ENCODE results near the gene OR8J3. TPM values are rescaled to one million over a fixed set of nuclear protein-coding genes. Genes with fewer than 3 reads are reported as not detected.
"Not testable (repeated sequence)": the region's sequence is repeated elsewhere in the genome, so short reads cannot be mapped to it uniquely, and the experiment has no call there.

OR8J3 gene
- total and polyA plus RNA-seq, 2 donors (not counting 1 experiment from before 2014, with no cell fraction given), result not detected

DNA sequence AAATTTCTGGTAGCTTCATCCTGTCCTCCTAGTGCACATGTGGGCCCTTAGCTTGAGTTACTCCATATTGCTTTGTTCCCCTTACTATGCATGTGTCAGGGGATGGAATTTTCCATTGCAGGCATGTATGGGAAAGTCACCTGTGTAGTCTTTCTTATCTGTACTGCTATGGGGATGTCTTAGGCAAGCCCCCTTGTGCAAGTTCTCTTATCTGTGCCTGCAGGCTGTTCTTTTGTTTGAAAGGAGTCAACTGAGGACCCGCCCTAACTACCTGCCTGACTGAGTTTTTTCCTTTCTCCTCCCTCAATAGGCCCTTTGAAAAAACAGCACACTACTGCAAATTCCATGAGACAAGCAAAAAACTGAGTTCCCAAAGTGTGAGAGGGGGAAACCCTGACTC, 11.4 kb upstream of the OR8J3 start:
- ChIA-PET CTCF (no interaction called here), POLR2A (no interaction called here)
- intact Hi-C loops (cut with micrococcal nuclease), result no loop called here
- Histone ChIP-seq H3K9ac (ENCODE audit: low read length) (no peak overlapping the region), H3K9me3 (ENCODE audit: control extremely low read depth in 1 of 3, control insufficient read depth in 2 of 3, insufficient read depth in 1 of 3, low read length in 2 of 3) (peaks cover 0 to 10% (median 2%) of the 10 kb centered on the region in 3 donors), H3K4me3 (ENCODE audit: control extremely low read depth in 1 of 5, extremely low read depth in 1 of 5, insufficient read depth in 1 of 5, low read depth in 2 of 5, low read length in 4 of 5) (no peak overlapping the region), H3K36me3 (replicated peaks in 1 of 2; ENCODE audit: control extremely low read depth in 1 of 2, control insufficient read depth in 1 of 2, extremely low read depth in 1 of 2, insufficient read depth in 2 of 2, low read length in 1 of 2) (no peaks in the 10 kb centered on the region), H4K20me1 (ENCODE audit: control insufficient read depth, insufficient read depth, low read length, poor library complexity, severe bottlenecking) (no peaks in the 10 kb centered on the region), H2AFZ (ENCODE audit: insufficient read depth, low read depth, low read length, poor library complexity, severe bottlenecking) (no peak overlapping the region), H3K27me3 (replicated peaks in 1 of 4; ENCODE audit: control extremely low read depth in 1 of 4, control insufficient read depth in 3 of 4, insufficient read depth in 4 of 4, low read length in 3 of 4) (no peaks in the 10 kb centered on the region), H3K79me2 (ENCODE audit: control insufficient read depth, insufficient read depth, low read length) (no peaks in the 10 kb centered on the region), H3K27ac (ENCODE audit: low read length in 2 of 2) (no peak overlapping the region), H3K4me2 (replicated peaks; ENCODE audit: low read depth, low read length, poor library complexity, severe bottlenecking) (no peak overlapping the region), H3K4me1 (ENCODE audit: control insufficient read depth in 2 of 2, insufficient read depth in 2 of 2, low read length in 2 of 2) (no peaks in the 10 kb centered on the region)
- no peaks in the 10 kb centered on the region for H3K4me1 Mint-ChIP-seq
- TF ChIP-seq, protein P1, sequence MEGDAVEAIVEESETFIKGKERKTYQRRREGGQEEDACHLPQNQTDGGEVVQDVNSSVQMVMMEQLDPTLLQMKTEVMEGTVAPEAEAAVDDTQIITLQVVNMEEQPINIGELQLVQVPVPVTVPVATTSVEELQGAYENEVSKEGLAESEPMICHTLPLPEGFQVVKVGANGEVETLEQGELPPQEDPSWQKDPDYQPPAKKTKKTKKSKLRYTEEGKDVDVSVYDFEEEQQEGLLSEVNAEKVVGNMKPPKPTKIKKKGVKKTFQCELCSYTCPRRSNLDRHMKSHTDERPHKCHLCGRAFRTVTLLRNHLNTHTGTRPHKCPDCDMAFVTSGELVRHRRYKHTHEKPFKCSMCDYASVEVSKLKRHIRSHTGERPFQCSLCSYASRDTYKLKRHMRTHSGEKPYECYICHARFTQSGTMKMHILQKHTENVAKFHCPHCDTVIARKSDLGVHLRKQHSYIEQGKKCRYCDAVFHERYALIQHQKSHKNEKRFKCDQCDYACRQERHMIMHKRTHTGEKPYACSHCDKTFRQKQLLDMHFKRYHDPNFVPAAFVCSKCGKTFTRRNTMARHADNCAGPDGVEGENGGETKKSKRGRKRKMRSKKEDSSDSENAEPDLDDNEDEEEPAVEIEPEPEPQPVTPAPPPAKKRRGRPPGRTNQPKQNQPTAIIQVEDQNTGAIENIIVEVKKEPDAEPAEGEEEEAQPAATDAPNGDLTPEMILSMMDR (IDR thresholded peaks at IDR 0.05), result no peak
- TF ChIP-seq EZH2 (IDR thresholded peaks at IDR 0.05; ENCODE audit: borderline replicate concordance, insufficient read depth, low read depth, low read length, poor library complexity, severe bottlenecking), result no peak
- H3K9me3 Mint-ChIP-seq (ENCODE audit: insufficient read depth), result peaks cover 22% of the 10 kb centered on the region
- no peak for DNase-seq
- WGBS (ENCODE audit: insufficient coverage), result no CpG with 5 or more reads among the region's 1 CpG
- H3K4me3 Mint-ChIP-seq, result no peak overlapping the region
- H3K27ac Mint-ChIP-seq, result no peak overlapping the region
- H3K27me3 Mint-ChIP-seq, result no peaks in the 10 kb centered on the region
- ATAC-seq (ENCODE audit: low read depth), result no peak

- H3K36me3 ChIP-seq (replicated peaks in 1 of 2; ENCODE audit: control extremely low read depth in 1 of 2, control insufficient read depth in 1 of 2, extremely low read depth in 1 of 2, insufficient read depth in 2 of 2, low read length in 1 of 2); H3K9ac ChIP-seq (ENCODE audit: low read length); H3K9me3 Mint-ChIP-seq (ENCODE audit: insufficient read depth); H3K4me2 ChIP-seq (replicated peaks; ENCODE audit: low read depth, low read length, poor library complexity, severe bottlenecking); H3K4me3 Mint-ChIP-seq; intact Hi-C loops (cut with micrococcal nuclease); ATAC-seq (ENCODE audit: low read depth); H3K9me3 ChIP-seq (ENCODE audit: control extremely low read depth in 1 of 3, control insufficient read depth in 2 of 3, insufficient read depth in 1 of 3, low read length in 2 of 3); H3K27me3 Mint-ChIP-seq; H3K27ac Mint-ChIP-seq; H3K79me2 ChIP-seq (ENCODE audit: control insufficient read depth, insufficient read depth, low read length); H4K20me1 ChIP-seq (ENCODE audit: control insufficient read depth, insufficient read depth, low read length, poor library complexity, severe bottlenecking); DNase-seq; H3K4me1 Mint-ChIP-seq; CTCF ChIA-PET; H2AFZ ChIP-seq (ENCODE audit: insufficient read depth, low read depth, low read length, poor library complexity, severe bottlenecking); POLR2A ChIA-PET; H3K4me1 ChIP-seq (ENCODE audit: control insufficient read depth in 2 of 2, insufficient read depth in 2 of 2, low read length in 2 of 2); H3K27me3 ChIP-seq (replicated peaks in 1 of 4; ENCODE audit: control extremely low read depth in 1 of 4, control insufficient read depth in 3 of 4, insufficient read depth in 4 of 4, low read length in 3 of 4); H3K4me3 ChIP-seq (ENCODE audit: control extremely low read depth in 1 of 5, extremely low read depth in 1 of 5, insufficient read depth in 1 of 5, low read depth in 2 of 5, low read length in 4 of 5); H3K27ac ChIP-seq (ENCODE audit: low read length in 2 of 2): not testable (repeated sequence)
- WGBS (ENCODE audit: insufficient coverage), result 97% methylated on average over 13 of the region's 30 CpGs
These were observed 3.7 kb upstream of the OR8J3 start for GRCh38 chr11:56143681-56144080.
